ENCODE results near the gene GDI1. TPM values are rescaled to one million over a fixed set of nuclear protein-coding genes. Genes with fewer than 3 reads are reported as not detected.

The GDI1 gene
- total RNA-seq, 1 donor from 2014 or later = 27.0 TPM

DNA sequence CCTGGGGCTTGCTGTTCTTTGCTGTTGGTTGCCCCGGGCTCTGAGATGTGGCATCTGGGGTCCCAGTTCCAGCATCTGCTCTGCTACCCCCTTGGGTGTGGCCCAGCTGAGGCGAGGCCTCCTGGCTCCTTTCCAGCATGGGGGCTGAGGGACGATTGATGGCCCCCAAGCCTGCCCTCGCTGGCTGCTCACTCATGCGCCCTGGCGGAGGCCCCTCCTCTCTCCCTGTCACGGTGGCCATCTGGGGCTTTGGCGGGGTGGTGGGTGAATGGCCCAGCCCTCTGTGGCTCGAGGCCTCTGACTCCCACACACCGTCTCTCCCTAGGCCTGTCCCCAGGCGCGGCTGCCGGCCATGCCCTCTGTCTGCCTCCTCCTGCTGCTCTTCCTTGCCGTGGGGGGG lies 22.9 kb downstream of the GDI1 start:
- DNase-seq (ENCODE audit: low read depth in 2 of 2) = no peak

- no peak for DNase-seq (ENCODE audit: low read depth in 2 of 2)
Observed at GRCh38 chrX:154460326-154460725, 23.4 kb downstream of the GDI1 start.

- DNase-seq (ENCODE audit: low read depth in 2 of 2) = no peak
Observed at GRCh38 chrX:154462396-154462795, 25.4 kb downstream of the GDI1 start.

DNA sequence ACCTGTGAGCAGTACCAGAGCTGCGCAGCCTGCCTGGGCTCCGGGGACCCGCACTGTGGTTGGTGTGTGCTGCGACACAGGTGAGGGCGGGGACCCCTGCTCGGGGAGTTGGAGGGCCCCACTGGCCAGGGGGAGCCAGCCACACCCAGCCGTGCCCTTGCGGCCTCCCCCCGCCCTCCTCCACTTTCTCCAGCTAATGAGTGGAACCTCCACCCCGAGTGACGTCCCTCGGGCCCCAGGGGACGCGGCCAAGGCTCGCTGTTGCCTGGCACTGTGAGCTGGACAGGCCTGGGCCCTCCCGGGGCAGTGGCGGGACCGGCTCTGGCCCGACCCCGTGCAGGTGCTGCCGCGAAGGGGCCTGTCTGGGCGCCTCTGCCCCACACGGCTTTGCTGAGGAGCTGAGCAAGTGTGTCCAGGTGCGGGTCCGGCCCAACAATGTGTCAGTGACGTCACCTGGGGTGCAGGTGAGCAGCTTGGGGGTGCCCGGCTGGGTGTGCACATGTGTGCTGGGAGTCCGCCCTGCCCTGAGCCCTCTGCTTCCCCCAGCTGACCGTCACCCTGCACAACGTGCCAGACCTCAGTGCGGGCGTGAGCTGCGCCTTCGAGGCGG lies 26.8 kb downstream of the GDI1 start:
- no peak for DNase-seq (ENCODE audit: low read depth in 2 of 2)

- DNase-seq (ENCODE audit: low read depth in 2 of 2) = no peak
Observed at GRCh38 chrX:154464806-154465365, 27.9 kb downstream of the GDI1 start.

- no peak for DNase-seq (ENCODE audit: low read depth in 2 of 2)
Observed at GRCh38 chrX:154465601-154466000, 28.6 kb downstream of the GDI1 start.

DNA sequence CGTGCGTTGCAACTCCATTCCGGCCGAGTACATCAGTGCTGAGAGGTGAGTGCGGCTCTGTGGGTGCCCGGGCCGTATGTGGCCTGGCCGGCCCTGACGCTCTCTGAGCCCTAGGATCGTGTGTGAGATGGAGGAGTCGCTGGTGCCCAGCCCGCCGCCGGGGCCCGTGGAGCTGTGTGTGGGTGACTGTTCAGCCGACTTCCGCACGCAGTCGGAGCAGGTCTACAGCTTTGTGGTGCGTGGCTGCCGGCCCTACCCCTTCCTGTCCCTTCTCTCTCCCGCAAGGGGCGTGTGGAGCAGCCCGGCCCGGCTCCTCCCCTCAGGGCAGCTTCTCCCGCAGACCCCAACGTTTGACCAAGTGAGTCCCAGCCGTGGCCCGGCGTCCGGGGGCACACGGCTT lies 29.1 kb downstream of the GDI1 start:
- no peak for DNase-seq (ENCODE audit: low read depth in 2 of 2)

GRCh38 chrX:154466907-154467306 lies 30.0 kb downstream of the GDI1 start:
- DNase-seq (ENCODE audit: low read depth in 2 of 2) = no peak

DNA sequence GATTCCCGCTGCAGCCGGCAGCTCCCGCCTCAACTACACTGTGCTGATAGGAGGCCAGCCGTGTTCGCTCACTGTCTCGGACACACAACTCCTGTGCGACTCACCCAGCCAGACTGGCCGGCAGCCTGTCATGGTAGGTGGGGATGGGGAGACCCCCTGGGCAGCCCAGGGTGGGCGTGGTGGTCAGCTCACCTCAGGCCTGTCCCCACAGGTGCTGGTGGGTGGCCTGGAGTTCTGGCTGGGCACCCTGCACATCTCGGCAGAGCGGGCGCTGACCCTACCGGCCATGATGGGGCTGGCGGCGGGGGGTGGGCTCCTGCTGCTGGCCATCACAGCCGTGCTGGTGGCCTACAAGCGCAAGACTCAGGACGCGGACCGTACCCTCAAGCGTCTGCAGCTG lies 30.6 kb downstream of the GDI1 start:
- DNase-seq (ENCODE audit: low read depth in 2 of 2) = no peak

DNA sequence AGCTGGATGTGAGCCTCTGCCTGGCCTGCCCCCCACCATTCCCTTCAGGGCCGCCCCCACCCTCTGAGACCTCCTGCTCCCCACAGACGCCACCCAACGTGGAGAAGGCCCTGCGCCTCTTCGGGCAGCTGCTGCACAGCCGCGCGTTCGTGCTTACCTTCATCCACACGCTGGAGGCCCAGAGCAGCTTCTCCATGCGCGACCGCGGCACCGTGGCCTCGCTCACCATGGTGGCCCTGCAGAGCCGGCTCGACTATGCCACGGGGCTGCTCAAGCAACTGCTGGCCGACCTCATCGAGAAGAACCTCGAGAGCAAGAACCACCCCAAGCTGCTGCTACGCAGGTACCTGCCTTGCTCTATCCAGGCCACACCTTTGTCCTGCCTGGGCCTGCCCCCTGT lies 31.3 kb downstream of the GDI1 start:
- no peak for DNase-seq (ENCODE audit: low read depth in 2 of 2)

DNA sequence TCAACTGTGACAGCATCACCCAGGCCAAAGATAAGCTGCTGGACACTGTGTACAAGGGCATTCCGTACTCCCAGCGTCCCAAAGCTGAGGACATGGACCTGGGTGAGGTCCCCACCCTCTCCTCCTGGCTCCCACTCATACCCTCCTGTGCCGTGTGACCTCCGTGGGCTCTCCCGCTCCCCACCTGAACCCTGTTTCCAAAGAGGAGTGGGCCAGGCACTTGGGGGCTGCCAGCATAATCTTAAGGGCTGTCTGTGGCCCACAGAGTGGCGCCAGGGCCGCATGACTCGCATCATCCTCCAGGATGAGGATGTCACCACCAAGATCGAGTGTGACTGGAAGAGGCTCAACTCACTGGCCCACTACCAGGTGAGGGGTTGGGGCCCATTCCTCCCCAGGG lies 32.2 kb downstream of the GDI1 start:
- no peak for DNase-seq (ENCODE audit: low read depth in 2 of 2)

DNA sequence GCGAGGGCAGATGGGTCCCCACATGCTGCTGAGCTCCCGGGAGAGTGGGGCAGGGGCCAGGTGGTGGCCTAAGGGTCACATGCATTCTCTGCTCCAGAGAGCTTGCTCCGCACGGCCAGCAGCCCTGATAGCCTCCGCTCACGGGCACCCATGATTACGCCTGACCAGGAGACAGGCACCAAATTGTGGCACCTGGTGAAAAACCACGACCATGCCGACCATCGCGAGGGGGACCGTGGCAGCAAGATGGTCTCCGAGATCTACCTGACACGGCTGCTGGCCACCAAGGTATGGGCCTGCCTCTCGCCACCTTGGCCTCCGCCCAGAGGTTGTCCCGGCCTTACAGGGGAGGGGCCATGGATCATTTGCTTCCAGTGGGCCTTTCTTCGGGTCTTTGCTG lies 32.9 kb downstream of the GDI1 start:
- no peak for DNase-seq (ENCODE audit: low read depth in 2 of 2)

DNA sequence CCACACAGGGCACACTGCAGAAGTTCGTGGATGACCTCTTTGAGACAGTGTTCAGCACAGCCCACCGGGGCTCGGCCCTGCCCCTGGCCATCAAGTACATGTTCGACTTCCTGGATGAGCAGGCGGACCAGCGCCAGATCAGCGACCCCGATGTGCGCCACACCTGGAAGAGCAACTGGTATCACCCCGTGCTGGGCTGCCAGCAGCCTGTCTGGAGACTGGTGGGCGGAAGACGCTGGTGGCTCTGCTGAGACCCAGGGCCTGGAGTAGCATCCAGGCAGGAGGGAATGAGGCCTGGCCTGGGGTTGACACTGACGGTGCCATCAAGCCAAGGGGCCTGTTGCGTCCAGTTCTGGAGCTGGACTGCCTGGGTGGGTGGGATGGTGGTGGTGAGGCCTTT lies 33.5 kb downstream of the GDI1 start:
- DNase-seq (ENCODE audit: low read depth in 2 of 2) = no peak

DNA sequence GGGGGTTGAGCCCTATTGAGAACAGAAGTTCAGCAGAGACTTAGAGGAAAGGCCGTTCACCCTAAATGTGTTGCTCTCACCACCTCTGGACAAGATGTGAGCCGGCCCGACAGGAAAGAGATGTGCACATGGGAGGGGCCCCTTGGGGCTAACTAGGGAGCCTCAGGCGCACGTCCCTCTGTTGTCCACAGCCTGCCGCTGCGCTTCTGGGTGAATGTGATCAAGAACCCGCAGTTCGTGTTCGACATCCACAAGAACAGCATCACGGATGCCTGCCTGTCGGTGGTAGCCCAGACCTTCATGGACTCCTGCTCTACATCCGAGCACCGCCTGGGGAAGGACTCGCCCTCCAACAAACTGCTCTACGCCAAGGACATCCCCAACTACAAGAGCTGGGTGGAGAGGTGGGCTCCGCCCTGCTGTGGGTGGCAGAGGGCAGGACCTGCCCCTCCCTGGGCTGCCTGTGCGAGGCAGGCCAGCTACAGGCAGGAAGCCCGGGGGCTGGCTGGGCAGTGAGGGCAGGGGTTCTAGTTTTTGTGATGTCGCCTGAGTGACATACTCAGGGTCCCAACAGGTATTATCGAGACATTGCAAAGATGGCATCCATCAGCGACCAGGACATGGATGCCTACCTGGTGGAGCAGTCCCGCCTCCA lies 34.1 kb downstream of the GDI1 start:
- DNase-seq (ENCODE audit: low read depth in 2 of 2) = no peak

DNA sequence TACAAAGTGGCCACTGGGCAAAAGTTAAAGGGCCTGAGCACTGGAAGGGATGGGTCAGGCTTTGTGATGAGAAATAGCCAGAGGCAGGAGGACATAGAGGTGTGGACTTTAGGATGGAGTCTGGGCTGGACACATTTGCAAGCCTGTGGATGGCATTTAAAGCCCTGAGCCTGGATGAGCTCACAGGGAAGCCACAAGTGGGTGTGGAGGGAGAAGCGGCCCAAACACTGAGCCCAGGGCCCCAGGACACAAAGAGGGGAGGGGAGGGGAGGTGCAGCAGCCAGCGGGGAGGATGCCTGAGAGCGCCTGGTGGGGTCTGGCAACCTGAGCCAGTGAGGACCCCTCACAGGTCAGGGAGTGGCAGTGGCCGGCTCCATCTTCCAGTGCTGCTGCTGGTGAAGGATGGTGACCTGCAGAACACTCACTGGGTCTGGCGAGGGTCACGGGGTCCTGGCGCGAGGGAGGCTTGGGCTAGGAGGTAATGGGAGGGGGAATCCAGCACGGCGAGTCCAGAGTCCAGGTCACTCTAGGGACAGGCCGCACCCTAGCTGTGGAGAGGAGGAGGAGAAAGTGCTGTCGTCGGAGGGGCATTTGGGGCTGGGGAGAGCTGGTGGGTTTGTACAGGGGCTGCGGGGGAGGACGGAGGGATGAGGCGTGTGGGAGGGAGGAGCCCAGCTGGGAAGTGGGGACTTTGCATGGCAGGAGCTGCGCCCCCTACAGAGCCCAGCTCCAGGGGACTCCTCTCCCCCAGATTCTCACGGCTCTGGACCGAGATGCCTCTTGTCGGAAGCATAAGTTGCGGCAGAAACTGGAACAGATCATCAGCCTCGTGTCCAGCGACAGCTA lies 35.1 kb downstream of the GDI1 start:
- DNase-seq (ENCODE audit: low read depth in 2 of 2) = no peak

DNA sequence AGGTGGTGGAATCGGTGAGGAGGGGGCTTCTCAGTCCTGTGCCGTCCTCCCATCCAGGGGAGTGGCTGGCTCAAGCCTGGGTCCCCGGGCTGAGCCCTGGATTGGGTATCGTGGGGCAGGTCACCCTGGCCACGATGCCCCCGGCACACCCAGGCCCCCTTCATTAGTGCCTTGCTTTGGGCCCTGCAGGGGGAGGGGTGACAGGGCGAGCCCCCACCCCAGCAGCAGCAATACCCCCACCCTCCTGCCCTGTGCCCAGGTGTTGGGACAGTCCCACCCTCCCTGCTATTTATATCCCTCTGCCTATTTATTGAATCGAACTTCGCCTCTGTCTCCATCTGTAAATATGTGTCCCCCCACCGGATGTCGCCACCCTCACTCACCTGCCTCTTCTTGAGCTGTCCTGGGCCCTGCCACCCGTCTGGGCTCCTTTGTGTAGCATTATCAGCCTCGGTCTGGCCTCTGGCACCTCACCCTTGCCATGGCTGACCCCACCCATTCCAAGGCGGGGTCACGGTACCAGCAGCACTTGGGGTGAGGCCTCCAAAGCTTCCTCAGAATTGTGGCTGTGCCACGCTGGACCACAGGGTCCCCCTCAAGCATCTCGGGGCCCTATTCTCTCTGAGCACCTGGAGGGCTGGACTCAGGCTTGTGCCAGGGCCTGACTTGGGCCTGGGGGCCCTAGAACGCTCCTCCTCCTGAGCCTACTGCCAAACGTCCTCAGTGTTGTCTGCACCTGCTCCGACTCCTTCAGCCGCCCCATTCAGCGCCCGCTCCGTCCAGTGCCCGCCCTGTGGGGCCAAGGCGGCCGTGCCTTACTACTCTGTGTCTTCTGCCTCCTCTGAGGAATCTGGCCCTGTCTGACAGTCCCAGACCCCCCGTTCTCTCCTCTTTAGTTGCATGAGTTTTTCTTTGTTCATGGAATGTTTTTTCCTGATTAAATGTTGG lies 36.0 kb downstream of the GDI1 start:
- no peak for DNase-seq (ENCODE audit: low read depth in 2 of 2)

DNA sequence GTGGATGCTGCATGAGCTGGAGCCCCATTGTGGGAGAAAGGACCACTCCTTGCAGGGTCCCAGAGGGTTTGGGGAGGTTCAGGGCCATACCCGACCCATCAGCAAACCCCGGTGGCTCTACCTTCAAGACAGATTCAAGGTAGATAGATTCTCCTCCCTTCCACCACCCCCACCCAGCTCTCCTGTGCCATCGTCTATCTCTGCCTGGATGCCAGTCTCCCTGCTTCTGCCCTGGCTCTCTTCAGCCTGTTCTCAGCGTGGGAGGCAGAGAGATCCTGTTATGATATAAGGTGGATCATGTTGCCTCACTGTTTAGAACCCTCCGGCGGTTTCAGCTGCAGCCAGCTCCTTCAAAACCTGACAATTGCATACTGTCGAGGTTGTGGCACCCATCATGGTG lies 36.7 kb downstream of the GDI1 start:
- DNase-seq (ENCODE audit: low read depth in 2 of 2) = no peak

DNA sequence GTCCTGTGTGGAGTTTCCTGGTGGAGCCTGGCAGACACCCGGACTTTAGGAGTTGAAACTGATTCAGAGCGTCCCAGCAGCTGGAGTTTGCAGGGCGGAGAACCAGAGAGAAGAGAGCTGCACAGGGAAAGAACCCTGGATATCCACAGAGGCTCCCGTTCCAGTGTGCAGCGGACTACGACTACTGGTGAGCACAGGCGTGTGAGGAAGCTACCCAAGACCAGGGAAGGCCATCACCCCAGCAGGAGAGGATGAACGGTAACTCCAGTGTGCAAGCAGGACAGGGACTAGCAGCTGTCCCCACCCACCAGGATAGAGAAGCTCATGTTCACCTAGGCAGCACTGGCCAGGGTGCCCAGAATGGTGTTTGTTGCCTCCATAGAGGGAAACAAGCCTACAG lies 39.9 kb downstream of the GDI1 start:
- no peak for DNase-seq (ENCODE audit: low read depth in 2 of 2)

DNA sequence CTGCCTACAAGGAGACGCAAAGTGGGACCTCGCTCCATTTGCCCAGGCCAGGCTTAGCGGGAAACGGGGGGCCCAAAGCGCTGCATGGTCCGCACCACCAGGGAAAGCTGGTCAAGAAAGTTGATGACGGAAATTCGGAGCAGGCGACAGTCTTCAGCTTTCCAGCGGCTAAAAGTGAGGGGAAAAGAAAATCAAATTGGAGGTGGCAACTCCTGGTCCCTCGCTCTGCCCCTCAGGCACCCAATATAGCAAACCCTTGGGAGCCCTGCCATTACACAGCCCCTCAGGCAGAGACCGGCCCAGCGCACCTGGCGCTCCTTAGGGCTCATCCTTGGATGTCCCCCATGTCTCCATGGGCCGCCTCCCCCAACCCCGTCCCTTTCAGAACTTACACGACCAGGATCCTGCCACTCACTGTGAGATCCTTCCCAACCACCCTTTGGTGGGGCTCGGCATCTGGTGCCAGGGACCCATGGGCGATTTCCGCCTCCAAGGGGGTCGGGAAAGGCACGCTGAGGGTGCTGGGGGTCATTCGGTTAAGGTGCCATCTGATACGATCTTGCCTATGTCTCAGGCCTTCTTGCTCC lies 41.0 kb downstream of the GDI1 start:
- no peak for DNase-seq (ENCODE audit: low read depth in 2 of 2)

- peak; percentile 76 to 90 for DNase-seq (ENCODE audit: low read depth in 2 of 2)
Observed at GRCh38 chrX:154478728-154479622, 42.0 kb downstream of the GDI1 start, which contains the start of gene LAGE3. Gene LAGE3 (minus strand): TSS chrX:154479281. CDS start chrX:154478915, 366 bp downstream.
